HG03060 (cell line): Measurements from ENCODE around the gene EFCAB13.

Source experiments
- ATAC-seq: cut with Tn5 transposase; IDR thresholded peaks from one replicate; pipeline ENCODE4 v1.9.1; 2021; ENCODE audit warnings: low read depth, moderate number of reproducible peaks; ENCODE audit not compliant: unreplicated experiment

EFCAB13 gene

GRCh38 chr17:47292206-47292605 is 31.5 kb upstream of the EFCAB13 start:
- no peak for ATAC-seq

GRCh38 chr17:47295037-47295873 is 28.5 kb upstream of the EFCAB13 start:
- ATAC-seq = no peak

- no peak for ATAC-seq
Observed at GRCh38 chr17:47295874-47296255, 27.9 kb upstream of the EFCAB13 start.

- no peak for ATAC-seq
Observed at GRCh38 chr17:47297661-47298400, 25.9 kb upstream of the EFCAB13 start.

GRCh38 chr17:47298712-47299111 is 25.0 kb upstream of the EFCAB13 start:
- no peak for ATAC-seq

- ATAC-seq = no peak
Observed at GRCh38 chr17:47299239-47299910, 24.4 kb upstream of the EFCAB13 start.

- ATAC-seq = no peak
Observed at GRCh38 chr17:47300718-47301117, 23.0 kb upstream of the EFCAB13 start.

- no peak for ATAC-seq
Observed at GRCh38 chr17:47301161-47301560, 22.6 kb upstream of the EFCAB13 start.

- ATAC-seq = no peak
Observed at GRCh38 chr17:47301831-47302230, 21.9 kb upstream of the EFCAB13 start.

- no peak for ATAC-seq
Observed at GRCh38 chr17:47304186-47304585, 19.6 kb upstream of the EFCAB13 start.

- ATAC-seq = no peak
Observed at GRCh38 chr17:47305302-47305923, 18.3 kb upstream of the EFCAB13 start.

- no peak for ATAC-seq
Observed at GRCh38 chr17:47310186-47310733, 13.5 kb upstream of the EFCAB13 start.

GRCh38 chr17:47311420-47311819 is 12.3 kb upstream of the EFCAB13 start:
- ATAC-seq = no peak

- ATAC-seq = no peak
Observed at GRCh38 chr17:47315451-47316266, 8.1 kb upstream of the EFCAB13 start.

- no peak for ATAC-seq
Observed at GRCh38 chr17:47316311-47316710, 7.4 kb upstream of the EFCAB13 start.

- ATAC-seq = no peak
Observed at GRCh38 chr17:47317119-47317518, 6.6 kb upstream of the EFCAB13 start.

- ATAC-seq = no peak
Observed at GRCh38 chr17:47318197-47318918, 5.4 kb upstream of the EFCAB13 start.

- no peak for ATAC-seq
Observed at GRCh38 chr17:47320879-47321502, 2.8 kb upstream of the EFCAB13 start.
